Kidney glomerular epithelial cell (primary cell): ENCODE results near the gene SLITRK3.
A peak's percentile ranks its signal among the peaks of the same experiment; 100 is the strongest.

Experiments
- DNase-seq: peaks from one replicate; lab custom pipeline; 2025; lab: John Stamatoyannopoulos, UW

SLITRK3 gene

GRCh38 chr3:165195640-165196576 lies at the start of gene SLITRK3:
Gene SLITRK3 (minus strand): TSS chr3:165196384. CDS start chr3:165190830, 5,554 bp downstream.
- DNase-seq = no peak

DNA sequence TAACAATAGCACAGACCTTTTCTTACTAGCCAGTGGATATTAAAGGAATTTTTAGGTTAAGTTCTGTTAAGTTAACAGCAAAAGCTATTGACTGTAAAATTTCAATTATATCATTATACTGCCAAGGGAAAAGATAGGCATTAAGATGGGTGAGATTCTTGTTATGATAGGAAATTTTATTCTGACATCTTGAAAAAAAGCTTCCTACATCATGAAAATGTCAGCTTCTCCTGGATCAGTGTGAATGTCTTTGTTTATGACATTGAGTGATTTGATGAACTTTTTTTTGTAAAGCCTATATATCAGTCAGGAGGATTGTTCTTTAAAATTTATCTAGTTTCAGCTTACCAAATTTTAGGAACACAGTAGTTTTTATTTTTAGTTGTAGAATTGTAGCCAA lies 47.4 kb upstream of the SLITRK3 start:
- DNase-seq = no peak

DNA sequence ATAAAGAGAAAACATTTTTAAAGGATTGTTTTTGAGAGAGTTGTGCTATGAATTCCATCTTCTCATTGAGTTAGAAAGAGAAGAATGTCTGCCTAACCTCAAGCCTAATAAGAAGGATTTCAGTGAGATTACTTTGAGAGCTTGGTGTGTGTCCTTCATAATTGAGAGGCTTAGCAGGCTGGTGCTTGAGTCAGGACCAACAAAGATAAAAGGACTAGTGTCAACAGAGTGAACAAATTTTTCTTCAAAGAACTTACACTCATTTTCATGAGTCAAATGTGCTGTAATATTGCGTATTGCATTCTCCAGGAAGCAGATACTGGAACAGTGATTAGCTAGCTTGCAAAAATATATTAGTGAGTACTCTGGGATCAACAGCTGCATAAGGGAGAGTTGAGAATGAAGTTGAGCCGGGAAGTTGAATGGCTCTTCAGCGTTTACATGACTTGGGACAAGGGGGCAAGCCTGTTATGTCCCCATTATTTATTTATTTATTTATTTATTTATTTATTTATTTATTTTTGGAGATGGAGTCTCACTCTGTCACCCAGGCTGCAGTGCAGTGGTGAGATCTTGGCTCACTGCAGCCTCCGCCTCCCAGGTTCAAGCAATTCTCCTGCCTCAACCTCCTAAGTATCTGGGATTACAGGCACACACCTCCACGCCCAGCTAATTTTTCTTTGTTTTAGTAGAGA lies 37.5 kb upstream of the SLITRK3 start:
- DNase-seq = no peak

DNA sequence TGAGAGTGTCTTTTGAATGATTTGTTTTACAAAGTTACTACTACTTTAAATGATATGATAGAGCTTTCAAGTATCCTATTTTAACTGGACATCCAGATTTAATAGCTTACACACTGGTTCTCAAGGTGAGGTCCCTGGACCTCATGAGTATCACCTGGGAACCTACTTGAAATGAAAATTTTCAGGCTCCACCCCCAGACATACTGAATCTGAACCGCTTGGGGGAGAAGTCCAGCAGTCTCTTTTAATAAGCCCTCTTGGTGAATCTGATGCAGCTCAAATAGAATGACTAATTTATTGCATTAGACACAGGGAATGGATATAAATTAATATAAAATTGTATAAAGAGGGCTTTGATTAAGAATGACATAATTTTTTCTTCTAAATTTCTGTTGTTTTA lies 29.4 kb upstream of the SLITRK3 start:
- no peak for DNase-seq

- DNase-seq = no peak
These were observed 21.6 kb upstream of the SLITRK3 start for GRCh38 chr3:165217739-165218138.

DNA sequence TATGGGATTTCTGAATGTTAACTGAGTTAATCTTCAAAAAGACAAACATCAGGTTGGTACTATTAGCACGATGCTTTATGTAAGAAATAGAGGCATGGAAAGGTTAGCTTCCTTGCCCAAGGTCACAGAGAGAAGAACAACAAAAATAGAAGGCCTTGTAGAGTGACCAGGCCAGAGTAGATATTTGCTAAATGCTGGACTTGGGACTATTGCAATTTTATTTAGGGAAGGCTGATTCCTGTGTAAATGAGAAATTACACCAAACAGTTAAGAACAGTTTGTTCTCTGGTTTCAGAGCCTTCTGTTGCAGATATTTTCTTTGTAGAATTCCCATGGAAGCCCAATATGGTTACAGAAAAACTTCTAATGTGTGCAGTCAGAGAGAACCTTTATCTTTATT lies 16.4 kb upstream of the SLITRK3 start:
- DNase-seq = no peak

DNA sequence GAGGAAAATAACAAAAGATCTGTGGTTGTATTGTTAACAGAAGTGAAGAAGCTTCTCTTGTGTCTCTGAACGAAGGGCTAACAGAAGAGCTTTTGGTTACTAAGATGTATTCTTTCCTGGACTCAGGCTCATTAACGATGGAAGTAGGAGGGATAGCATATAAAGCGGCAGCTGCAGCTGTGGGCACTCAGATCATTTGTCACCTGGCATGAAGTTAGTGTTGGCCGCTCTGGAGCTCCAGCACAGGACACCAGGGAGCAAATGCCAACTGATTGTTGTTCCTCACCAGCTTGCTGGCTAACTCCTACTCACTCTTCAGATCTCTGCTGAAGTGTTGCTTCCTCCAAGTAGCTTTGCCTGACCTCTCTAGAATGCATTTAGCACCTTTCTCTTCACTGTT lies 15.5 kb upstream of the SLITRK3 start:
- DNase-seq = no peak

GRCh38 chr3:165210727-165211126 lies 14.5 kb upstream of the SLITRK3 start:
- DNase-seq = no peak

GRCh38 chr3:165210132-165210531 lies 13.9 kb upstream of the SLITRK3 start:
- DNase-seq = no peak

GRCh38 chr3:165206454-165207266 lies 10.5 kb upstream of the SLITRK3 start:
- peak; percentile 76 for DNase-seq

DNA sequence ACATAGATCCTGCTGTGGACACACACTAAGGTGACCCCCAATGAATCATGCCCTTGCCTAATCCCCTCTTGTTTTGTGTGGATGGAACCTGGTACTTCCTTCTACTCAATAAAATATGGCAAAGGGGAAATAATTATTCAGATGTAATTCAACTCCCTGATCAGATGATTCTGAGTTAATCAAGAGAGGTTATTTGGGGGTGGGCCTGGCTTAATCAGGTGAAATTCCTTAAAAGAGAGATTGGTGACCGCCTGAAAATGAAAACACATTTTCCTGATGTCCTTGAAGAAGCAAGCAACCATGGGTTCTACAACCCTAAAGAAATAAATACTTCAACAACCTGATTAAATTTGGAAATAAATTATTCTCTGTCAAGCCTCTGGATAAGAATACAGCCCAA lies 8.3 kb upstream of the SLITRK3 start:
- DNase-seq = no peak

- DNase-seq = no peak
These were observed 6.8 kb upstream of the SLITRK3 start for GRCh38 chr3:165202995-165203394.

DNA sequence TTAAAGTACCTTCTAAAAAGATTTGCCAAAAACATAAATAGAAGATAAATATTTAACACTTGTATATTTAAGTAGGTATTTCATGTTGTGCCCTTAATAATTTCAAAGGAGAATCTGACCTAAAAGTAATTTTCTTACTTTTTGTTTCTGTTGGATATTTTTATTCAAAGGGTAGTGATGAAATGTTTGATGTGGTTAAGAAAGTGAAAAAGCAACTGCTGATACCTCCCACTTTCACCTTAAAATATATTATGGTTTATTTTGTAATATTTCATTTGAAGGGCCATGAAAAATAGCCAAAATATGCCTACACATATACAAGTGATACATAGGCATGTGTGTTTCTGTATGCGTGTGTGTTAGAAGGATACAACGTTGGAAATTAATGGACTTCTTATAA lies 5.8 kb upstream of the SLITRK3 start:
- DNase-seq = no peak

GRCh38 chr3:165197481-165197800 lies 1.3 kb upstream of the SLITRK3 start:
- DNase-seq = no peak

DNA sequence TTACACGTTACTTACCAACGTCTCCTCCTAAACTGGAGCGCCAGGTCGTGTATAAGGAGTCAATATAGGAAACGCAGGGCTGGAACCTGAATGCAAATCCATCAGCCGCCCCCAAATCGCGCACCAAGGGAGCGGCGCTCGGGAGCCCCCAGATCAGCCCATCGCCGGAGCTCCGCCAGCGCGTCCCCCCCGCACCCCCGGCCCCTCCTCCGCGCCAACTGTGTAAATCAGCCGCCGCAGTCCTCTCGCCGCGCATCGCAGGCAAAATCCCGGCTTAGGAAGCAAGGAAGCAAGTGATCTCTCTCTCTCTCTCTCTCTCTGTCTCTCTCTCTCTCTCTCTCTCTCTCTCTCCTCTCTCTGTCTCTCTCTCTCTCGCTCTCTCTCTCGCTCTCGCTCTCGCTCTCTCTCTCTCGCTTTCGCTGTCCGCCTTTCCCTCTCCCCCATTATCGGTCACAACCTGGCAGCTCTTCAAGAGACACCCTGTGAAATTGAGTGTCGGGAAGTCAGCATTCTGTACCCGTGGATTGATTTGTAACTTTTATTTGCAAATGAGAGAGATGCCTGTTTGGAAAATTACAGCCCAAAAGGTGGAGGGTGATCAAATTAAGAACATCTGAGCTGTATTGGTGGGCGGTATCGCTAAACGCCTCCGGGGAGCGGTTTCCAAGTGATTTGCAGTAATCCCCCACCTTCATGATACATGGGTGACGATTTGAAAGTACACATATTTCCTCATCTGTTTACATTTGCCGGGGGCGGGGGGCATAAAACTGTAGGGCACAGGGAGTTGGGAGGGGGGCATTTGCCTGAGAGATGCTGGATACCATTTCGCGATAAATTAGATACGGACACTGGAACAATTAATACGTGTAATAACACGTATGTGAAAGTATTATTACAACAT lies 645 bp upstream of the SLITRK3 start:
- no peak for DNase-seq

GRCh38 chr3:165195241-165195639 lies 944 bp downstream of the SLITRK3 start:
- no peak for DNase-seq

- DNase-seq = no peak
These were observed 1.5 kb downstream of the SLITRK3 start for GRCh38 chr3:165194511-165195240.

DNA sequence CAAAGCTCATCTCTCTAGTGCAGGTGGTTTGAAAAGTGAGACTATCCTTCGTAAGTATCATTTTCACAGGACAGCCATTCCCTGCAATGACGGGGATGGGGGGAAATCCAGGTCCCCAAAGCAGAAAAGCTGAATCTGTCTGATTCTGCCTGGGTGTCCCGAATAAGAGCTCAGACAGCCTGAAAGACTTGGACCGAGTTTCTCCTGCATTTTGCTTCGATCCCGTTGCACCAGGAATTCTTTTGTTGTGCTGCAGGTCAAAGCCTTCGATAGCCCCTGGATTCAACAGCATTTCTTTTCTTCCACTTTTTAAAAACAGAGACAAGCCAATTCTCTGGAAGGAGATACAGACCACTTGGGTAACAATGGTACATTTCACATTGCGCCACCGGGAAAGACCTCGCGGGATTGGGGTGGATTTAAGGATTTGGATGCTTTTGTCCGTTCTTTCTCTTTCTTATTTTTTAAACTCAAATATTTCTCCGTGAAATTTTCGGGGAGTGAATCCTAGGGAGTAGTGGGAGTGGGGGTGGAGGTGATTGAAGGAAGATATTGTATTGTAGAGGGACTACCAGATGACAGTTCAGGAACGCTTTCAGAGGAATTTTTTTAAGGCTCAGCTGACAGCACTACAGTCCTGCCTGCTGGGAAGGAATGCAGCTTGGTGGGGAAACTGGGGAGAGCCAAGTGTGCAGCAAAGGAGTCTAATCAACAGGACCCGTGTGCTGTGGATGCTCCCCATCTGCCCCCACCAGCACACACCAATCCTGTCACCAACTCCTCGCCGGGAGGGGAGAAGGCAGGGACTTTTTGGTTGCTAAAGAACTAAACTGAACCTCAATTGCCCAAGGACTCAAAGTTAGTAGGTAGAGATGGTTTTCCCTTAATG lies 2.6 kb downstream of the SLITRK3 start:
- no peak for DNase-seq

DNA sequence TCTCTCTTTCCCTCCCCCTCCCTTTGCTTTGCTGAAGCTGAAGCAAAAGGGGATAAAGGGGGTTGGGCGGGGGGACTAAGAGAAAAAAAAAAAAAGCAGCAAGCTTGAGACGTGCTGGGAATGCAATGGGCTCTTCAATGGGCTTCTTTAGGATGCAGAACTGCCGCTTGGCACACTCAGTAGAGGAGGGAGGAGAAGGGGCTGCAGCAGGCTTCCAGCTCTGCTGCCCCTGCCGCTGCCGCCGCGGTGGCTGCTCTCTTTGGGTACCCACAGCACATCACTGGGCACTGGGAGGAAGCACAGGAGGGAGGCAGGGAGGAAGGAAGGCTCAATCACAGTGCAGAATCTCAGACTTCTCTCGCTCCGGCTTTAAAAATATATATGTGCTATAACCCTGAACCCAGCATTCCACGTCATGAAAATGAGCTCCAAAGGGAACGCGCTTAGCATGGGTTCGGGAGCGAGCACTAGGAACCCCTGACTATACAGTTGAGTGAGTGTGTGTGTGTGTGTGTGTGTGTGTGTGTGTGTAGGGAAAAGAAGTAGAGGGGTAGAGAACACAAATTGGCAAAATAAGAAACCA lies 3.5 kb downstream of the SLITRK3 start:
- DNase-seq = no peak
